GM15510 (cell line): ENCODE data around the gene NKD1.

Experiments
- POLR2A ChIP-seq: IDR thresholded peaks from 3 replicates; pipeline ENCODE4 v1.6.1; 2011; ENCODE audit warnings: borderline replicate concordance; ENCODE audit not compliant: insufficient read length; ENCODE audit errors: extremely low read depth

Gene NKD1

DNA sequence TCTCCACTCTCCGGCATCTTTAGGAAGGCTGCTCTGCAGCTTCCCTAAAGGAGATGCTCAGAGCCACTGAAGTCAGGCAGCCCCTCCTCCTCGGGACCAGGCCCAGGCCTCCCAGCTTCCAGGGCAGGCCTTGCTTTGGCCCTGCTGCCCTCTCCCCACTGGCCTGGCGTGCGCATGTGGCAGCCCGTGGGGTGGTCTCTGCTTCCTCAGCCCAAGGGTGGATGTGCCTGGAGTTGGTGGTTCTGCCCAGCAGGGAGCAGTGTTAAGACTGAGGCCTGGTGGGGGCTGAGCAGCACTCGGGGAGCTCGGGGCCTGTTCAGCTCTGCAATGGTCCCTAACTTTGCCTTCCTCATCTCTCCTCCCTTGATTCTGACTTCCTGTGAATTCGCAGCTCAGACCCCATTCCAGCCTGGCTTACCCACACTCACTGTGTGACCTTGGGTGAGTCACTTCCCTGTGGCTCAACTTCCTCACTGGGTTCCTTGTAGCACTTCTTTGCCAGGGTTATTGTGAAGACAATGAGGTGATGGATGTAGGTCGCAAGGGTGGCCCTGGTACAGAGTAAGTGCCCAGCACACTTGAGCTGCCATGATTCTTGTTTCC, 63.2 kb downstream of the NKD1 start:
- TF ChIP-seq POLR2A, result no peak

DNA sequence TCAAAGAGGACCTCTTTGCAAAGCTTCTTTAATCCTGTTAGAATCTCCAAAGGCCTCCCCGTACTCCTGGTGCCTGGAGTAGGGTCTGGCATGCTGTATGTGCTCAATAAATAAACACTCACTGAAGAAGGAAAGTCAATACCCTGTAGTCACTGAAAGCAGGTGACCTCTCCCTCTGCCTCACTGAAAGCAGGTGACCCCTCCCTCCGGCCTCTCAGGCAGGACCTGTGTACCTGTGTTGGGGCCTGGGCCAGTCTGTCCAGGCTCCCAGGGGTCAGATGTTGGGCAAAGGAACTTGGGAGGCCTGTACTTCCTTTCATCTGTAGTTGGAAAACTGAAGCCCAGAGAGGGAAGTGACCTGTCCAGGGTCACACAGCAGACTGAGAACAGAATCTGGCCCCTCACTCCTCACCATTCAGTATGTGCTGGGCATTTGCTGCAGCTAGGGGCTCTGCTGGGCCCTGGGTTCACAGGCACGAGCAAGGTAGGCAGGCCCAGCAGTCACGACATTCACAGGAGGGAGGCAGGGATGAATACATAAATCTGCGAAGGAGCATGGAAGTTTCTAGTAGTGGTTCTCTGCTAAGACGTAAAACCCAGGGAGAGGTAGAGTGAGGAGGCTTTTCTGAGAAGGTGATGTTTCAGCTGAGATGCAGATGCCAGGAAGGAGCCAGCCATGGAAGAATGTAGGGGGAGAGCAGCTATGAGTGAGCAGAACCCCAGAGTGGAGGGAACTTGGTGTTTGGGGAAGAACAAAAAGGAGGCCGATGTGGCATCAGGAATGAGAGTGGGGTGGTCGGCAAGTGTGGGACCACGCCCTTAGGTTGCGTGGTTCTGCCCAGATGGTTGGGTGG, 64.0 kb downstream of the NKD1 start:
- TF ChIP-seq POLR2A, result no peak

DNA sequence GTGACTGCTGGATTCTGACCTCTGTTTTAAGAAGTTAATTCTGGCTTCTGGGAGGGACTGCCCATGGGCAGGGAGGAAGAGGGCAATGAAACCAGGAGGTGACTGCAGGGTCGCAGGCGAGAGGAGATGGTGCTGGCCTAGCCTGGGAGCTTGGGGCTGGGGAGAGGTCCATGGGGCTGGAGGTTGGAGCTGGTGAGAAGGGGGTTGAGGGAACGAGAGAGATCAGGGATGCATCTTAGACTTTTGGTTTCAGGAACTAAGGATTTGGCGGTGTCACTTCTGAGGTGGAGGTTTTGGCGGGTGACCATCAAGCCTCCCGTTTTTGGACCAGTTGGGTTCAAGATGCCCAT, 64.6 kb downstream of the NKD1 start:
- TF ChIP-seq POLR2A, result no peak

DNA sequence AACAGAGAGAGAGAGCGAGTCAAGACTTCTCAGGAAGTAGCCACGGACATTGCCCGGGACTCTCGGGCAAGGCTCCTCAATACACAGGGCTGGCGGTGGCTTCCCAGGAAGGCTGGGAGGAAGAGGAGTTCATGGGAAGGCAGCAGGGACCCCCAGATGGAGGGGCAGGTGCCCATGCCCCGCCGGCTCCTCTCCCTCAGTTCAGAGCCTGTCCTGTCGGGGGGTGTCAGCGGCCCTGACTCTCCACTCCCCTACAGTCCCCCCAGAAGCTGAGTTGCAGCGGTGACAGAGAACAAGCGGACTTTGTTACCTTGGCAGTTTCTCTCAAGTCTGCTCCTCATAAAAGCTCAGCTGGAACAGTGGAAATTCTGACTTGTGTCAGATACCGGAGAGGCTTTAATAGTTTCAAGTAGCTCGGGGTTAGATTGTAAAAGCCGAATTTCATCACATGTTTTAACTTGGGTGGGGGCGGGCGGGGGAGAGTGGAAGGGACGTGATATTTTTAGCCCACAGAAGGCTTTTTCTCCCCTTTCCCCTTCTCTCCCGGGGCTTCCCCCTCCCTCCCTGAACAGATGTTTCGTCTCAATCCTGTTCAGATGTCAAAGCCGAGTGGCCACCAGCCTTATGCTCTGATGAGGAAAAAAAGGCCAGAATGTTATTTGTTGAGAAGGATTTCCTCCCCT, 65.2 kb downstream of the NKD1 start:
- TF ChIP-seq POLR2A, result no peak

DNA sequence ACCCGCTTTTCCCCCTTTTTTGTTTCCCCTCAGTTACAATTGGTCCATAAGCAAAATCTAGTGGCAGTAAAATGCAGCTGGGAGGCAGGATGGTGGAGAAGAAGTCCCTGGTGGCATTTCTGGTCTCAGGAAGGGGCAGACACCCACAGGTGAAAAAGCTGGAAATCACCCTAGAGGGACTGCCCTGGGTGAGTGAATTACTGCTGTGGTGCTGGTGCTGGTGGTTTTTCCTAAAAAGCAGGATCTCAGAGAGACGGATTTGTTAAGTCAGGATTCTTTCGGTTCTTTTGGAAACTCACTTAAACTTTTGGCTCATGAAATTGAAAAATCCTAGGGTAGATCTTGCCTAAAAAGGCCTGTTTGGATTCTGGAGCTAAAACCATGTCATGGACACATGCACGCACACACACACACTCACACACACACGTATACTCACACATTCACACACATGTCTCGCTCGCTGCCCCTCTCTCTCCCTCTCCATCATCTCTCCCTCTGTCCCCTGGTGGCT, 65.8 kb downstream of the NKD1 start:
- TF ChIP-seq POLR2A, result no peak

DNA sequence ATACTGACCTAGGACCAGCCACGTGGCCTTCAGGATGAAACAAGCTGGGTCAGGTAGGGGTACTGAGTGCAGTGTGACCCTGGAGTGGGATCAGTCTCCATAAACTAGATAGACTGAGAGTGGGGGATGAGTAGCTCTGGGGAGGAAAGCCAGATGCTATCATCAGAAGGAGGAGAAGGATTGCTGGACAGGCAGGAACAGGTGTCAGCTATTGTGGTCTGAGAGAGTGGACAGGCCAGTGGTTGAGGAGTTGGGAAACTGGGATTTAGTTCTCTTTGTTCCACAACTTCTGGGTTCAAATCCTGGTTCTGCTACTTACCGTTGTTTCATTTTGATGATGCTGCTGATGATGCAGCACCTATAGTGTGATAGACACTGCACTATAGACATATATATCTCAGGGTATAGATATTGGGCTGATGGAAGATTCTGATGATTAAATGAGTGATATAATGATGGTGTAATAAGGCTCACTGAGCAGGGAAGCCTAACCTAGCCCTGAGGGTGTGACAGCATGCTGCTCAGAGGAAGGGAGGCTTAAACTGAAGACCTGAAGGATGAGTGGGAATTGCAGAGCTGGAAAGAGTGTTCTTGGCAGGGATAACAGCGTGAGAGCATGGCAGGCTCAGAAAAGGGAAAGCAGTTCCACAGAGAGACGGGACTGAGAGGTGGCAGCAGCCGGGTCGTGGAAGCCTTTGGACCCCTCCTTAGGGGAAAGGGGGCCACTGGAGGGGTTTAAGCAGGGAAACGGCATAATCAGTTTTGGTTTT, 66.9 kb downstream of the NKD1 start:
- no peak for TF ChIP-seq POLR2A

DNA sequence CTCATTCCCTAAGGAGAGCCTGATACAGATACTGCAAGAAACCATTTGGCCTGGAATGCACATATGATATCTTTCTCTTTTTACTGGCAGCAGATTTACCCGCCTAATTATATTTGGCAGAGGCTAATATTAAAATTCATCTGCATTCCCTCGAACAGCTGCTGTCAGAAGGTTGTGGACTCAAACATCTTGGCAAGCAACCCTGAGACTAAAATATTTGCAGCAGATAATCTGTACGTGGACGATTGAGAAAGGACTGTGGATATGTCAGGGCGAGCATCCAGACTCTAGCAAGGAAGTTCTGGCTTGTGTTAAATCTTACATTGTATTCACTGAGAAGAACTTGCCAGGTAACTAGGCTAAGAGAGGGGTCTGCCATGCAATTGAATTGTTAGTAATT, 67.7 kb downstream of the NKD1 start:
- no peak for TF ChIP-seq POLR2A

DNA sequence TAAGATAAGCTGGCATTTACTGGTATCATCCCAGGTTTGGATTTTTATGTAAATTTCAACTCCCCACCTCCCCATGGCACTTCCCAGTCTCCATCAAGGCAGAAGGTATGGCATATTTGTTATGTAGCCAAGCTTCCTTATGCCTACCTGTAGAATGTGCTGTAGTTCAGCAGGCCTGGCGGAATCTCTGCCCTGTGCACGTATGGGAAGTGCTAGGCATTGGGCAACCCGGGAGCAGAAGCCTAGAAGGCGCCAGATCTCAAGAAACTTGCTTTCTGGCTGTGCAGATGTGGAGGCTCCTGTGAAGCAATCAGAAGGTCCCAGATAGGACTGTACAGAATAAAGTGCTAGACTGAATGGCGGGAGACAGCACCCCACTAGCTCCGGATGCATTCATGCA, 68.2 kb downstream of the NKD1 start:
- no peak for TF ChIP-seq POLR2A

DNA sequence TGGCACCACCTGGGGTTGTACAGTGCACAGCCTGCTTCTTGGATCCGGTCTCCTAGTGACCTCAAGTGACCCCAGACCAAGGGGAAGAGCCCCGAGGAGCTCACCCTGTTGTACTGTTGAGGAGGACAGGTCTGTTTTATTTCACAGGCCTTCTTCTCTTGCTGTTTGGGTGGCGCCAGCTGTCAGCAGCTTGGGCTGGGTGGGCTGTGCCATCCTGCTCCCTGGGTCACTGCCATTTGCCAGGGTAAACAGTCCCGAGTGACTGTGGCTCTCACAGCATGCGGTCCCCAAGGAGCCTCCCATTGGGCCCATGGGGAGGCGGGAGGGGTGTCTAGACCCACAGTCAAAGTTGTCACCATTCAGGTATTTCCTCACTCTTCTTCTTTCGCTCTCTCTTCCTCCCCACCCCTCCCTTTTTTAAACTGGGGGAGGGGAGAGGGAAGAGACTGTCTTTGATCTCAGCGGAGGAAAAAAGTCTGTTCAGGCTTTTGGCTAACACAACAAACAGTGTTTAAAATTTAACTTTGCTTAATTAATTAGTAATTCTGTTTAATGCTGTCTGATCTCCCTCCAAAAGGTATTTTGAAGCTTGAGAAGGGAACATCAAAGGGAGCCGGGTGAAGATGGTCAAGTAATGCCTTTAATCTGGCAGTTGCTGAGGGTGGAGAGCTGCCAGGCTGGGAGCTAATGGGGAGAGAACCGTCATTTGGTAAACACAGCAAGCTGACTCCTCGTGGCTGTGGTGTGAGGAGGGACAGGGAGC, 68.9 kb downstream of the NKD1 start:
- TF ChIP-seq POLR2A, result no peak

DNA sequence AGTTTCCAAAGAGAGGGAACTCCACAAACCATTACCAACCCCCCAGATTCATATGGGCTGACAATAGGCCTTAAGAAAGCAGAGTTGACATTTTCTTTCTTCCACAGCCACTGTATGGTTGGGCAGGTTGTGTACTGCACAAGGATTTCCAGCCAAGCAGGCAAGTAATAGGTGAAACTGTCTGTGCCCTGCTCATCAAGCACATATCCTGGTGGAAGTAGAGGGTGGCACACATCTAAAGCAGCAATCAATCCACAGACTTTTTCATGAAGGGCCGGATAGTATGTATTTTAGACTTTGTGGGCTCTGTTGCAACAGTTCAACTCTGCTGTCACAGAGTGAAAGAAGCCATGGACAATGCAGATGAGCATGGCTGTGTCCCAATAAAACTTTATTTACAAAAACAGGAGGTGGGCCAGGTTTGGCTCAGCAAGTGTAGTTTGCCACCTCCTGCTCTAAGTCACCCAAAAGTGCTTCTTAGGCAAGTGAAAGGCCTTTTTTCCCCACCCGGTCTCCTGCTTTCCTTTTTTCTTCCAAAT, 69.5 kb downstream of the NKD1 start:
- no peak for TF ChIP-seq POLR2A

DNA sequence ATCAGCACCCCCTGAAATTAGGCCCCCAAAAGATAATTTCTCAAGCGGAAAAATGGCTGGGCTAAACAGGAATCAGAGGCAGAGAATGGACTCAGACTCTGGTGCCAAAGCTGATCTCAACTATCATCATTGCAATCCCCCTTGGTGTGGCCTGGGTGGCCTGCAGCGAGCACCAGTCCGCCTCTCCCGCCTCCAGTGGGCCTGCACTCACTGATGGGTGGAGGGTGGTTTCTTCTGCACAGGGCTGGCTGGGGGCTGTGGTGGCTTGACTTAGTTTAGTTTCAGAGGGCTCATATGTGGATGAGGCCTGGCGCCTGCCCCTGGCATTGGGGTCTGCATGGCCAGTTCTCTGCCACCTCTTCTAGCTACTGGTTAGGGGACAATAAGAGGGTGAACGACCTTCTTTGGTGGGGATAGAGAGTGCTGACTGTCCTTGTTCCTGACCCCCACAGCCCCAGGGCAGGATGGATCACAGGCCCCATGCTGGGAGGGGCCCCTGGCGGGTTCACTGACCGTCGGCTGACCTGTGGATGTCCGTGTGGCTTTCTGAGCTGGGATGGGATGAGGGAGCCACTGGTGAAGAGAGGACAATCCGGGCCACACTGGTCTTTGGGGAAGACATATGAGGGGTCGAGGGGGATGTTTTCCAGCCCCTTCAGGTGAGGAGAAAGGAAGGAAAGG, 70.2 kb downstream of the NKD1 start:
- TF ChIP-seq POLR2A, result no peak

DNA sequence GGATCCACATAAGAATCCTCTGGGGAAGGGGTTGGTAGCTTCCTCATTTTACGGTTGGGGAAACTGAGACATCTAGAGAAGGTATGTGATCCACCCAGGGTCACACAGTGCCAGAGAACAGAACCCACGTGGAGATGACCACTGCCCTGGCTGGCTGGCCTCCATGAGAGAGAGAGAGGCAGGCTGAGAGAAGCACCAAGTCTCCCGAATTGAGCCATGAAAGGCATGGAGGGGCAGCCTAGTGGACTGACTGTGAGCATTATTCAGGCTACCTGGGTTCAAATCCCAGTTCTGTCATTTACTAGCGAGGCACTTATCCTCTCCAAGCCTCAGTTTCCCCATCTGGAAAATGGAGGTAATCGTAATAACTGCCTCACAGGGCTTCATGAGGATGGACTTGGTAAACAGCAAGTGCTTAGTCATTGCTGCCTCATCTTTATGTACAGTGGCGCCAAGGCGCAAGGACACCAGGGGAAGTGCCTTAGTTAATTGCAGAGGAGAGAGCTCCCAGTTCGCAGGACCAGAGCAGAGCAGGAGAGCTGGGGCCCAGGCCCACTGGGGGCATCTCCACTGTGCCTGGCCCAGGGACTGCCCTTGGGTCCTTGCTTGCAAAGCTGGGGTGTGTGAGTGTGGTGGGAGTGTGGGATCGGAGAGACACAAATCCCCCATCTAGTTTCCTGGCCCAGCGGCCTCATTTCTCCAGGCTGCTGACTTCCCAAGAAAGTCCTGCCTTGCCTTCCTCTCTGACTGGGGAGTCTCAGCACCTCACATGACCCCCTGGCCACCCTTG, 71.7 kb downstream of the NKD1 start:
- no peak for TF ChIP-seq POLR2A
